Tibial artery (tissue), 4 donors: ENCODE results near the gene RIMS1.

Experiments
- DNase-seq, 2 donors: peaks; one replicate each; pipeline ENCODE4 v3.0.0-alpha.2; 2019
- H3K27ac ChIP-seq, 2 donors: fragments of 200-600 bp; sonication (generic) in 1 of 2; 1 replicate in 1 of 2; 2 replicates in 1 of 2; pipeline ENCODE4 v1.5.1; 2018 to 2019; ENCODE audit warnings: mild to moderate bottlenecking in 1 of 2
- H3K27me3 ChIP-seq, 2 donors: fragments of 200-600 bp; sonication (generic) in 1 of 2; one replicate each; pipeline versions ENCODE4 v1.5.1 to v1.6.0; 2016 to 2019
- H3K36me3 ChIP-seq, 3 donors: fragments of 200-600 bp; sonication (generic) in 2 of 3; one replicate each; pipeline ENCODE4 v1.5.1; 2016 to 2019; ENCODE audit warnings: mild to moderate bottlenecking in 2 of 3
- H3K4me1 ChIP-seq, 4 donors: fragments of 200-600 bp; sonication (generic) in 2 of 4; 1 replicate in 3 of 4; 2 replicates in 1 of 4; pipeline ENCODE4 v1.5.1; 2016 to 2019
- H3K4me3 ChIP-seq, 2 donors: fragments of 200-600 bp; sonication (generic) in 1 of 2; 1 replicate in 1 of 2; 2 replicates in 1 of 2; pipeline ENCODE4 v1.5.1; 2018 to 2019; ENCODE audit warnings: mild to moderate bottlenecking in 2 of 2
- H3K9me3 ChIP-seq, 3 donors: fragments of 200-600 bp; sonication (generic) in 1 of 3; one replicate each; pipeline ENCODE4 v1.5.1; 2016 to 2019
- intact Hi-C: fragments of 100-400 bp; cut with DNase I; formaldehyde crosslinking; loops from one replicate; pipeline ENCODE4 v1.15.0; 2023; ENCODE audit warnings: low total_unique reads
- TF ChIP-seq, protein P1 (sequence below), 2 experiments: fragments of 200-600 bp in 1 of 2; fragments of 450-650 bp in 1 of 2; IDR thresholded peaks; one replicate each; pipeline ENCODE4 v1.5.1; 2017 to 2019; ENCODE audit warnings: antibody characterized with exemption in 2 of 2, mild to moderate bottlenecking in 1 of 2, moderate library complexity in 1 of 2

The RIMS1 gene

DNA sequence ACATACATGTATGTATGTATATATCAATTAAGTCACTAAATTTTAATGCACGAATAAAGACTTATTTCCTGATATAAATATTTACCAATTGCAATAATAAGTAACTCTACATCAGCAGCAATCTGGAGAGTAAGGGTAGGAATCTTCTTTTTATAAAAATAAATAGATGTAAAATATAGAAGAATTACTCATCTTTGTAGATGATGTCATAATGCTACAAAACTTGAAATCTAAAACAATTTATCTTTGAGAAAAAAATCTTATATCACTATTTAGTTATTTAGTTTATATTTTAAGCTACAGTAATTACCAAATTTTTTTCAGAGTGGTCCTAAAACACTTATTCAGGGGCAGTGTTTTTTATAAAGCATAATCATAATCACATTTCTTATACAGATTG, 351.7 kb downstream of the RIMS1 start:
- DNase-seq: no peak
- Histone ChIP-seq H3K36me3 (no peaks in the 10 kb centered on the region), H3K4me1 (peaks cover 0 to 2% (median 0%) of the 10 kb centered on the region in 4 donors), H3K27me3 (no peaks in the 10 kb centered on the region), H3K4me3 (no peak overlapping the region), H3K9me3 (no peaks in the 10 kb centered on the region), H3K27ac (no peak overlapping the region)
- intact Hi-C loops: no loop called here
- TF ChIP-seq, protein P1, sequence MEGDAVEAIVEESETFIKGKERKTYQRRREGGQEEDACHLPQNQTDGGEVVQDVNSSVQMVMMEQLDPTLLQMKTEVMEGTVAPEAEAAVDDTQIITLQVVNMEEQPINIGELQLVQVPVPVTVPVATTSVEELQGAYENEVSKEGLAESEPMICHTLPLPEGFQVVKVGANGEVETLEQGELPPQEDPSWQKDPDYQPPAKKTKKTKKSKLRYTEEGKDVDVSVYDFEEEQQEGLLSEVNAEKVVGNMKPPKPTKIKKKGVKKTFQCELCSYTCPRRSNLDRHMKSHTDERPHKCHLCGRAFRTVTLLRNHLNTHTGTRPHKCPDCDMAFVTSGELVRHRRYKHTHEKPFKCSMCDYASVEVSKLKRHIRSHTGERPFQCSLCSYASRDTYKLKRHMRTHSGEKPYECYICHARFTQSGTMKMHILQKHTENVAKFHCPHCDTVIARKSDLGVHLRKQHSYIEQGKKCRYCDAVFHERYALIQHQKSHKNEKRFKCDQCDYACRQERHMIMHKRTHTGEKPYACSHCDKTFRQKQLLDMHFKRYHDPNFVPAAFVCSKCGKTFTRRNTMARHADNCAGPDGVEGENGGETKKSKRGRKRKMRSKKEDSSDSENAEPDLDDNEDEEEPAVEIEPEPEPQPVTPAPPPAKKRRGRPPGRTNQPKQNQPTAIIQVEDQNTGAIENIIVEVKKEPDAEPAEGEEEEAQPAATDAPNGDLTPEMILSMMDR (IDR thresholded peaks at IDR 0.05): no peak

DNA sequence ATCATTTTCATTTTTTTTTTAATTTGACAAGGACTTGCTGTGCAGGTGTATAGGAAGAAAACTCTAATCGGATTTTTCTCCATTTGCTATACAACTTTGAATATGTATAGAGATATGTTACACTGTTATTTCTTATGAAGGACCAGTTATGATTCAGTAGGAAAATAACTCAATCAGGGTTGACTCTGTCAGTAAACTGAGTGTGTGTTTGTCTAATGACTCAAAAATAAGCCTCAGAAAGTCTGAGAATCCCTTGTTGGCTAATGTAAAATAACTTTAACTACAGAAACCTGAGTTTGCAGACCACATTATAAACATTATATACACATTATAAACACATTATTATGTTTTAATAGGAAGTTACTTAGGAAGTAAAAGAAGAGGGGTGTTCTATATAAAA, 352.6 kb downstream of the RIMS1 start:
- no peak for DNase-seq
- TF ChIP-seq, protein P1 (IDR thresholded peaks at IDR 0.05): no peak
- Histone ChIP-seq H3K4me1 (peaks cover 0 to 8% (median 0%) of the 10 kb centered on the region in 4 donors), H3K27ac (no peak overlapping the region), H3K4me3 (no peak overlapping the region), H3K9me3 (no peaks in the 10 kb centered on the region), H3K27me3 (no peaks in the 10 kb centered on the region), H3K36me3 (no peaks in the 10 kb centered on the region)
- intact Hi-C loops: no loop called here

DNA sequence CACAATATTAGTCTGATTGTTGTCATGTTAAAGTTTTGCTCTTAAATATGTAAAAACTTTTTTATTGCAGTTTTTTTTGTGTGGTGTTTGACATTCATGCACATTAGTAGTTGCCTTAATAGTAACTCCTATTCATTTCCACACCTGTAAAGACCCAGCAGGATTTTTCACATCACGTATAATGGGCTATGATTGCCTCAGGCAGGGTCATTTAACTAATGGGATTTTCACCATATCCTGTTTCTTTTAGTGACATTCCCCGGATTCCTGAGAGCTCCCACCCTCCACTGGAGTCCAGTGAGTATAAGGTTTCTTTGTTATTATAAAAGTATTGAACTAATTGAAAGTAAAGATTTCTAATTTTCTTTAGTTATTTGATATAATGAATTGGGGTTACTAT, 359.2 kb downstream of the RIMS1 start:
- no peak overlapping the region for H3K4me3 ChIP-seq
- no peak overlapping the region for H3K27ac ChIP-seq
- H3K4me1 ChIP-seq: peaks cover 0 to 8% (median 0%) of the 10 kb centered on the region in 4 donors
- H3K36me3 ChIP-seq: no peaks in the 10 kb centered on the region
- no peaks in the 10 kb centered on the region for H3K27me3 ChIP-seq
- no peaks in the 10 kb centered on the region for H3K9me3 ChIP-seq
- no peak for DNase-seq
- intact Hi-C loops: no loop called here
- TF ChIP-seq, protein P1 (IDR thresholded peaks at IDR 0.05): no peak

DNA sequence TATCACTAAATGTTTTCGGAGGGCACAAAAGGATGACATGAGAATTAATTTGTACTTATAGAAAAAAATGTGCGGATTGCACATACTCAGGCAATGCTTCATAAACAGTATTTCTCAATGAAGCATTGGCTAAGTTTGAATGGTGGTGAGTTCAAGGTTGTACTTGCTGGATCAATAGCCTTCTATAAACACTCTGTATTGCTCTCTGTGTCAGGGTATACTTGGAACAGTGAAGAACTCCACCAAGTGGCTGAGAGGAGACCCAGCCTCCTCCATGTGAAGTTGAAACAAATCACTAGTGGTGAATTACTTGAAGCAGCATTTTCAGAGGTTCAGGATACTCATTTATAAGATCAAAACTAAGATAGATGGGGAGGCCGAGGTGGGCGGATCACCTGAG, 360.6 kb downstream of the RIMS1 start:
- Histone ChIP-seq H3K9me3 (no peaks in the 10 kb centered on the region), H3K4me3 (no peak overlapping the region), H3K36me3 (no peaks in the 10 kb centered on the region), H3K4me1 (peaks cover 0 to 8% (median 0%) of the 10 kb centered on the region in 4 donors), H3K27me3 (no peaks in the 10 kb centered on the region), H3K27ac (no peak overlapping the region)
- intact Hi-C loops: no loop called here
- DNase-seq: no peak
- TF ChIP-seq, protein P1 (IDR thresholded peaks at IDR 0.05): no peak

DNA sequence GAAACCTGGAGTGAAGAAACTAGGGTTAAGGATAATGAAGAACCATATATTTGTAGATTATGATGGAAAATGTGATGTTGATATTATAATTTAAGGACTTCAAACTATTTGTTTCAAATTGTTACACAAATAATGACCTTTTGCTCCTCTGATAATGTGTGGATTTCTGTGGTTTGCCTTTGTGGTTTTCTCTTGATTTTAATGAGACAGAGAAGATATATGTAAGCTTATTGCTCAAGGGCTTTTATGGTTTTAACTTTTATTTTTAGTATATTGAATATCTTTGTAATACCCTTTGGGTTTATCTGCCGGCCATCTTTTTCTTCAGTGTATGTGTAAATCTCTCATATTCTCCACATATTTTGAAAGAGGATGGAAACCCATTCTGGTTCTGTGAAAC, 362.3 kb downstream of the RIMS1 start:
- H3K27ac ChIP-seq: no peak overlapping the region
- H3K9me3 ChIP-seq: no peaks in the 10 kb centered on the region
- H3K4me1 ChIP-seq: no peaks in the 10 kb centered on the region
- H3K27me3 ChIP-seq: no peaks in the 10 kb centered on the region
- TF ChIP-seq, protein P1 (IDR thresholded peaks at IDR 0.05): no peak
- H3K36me3 ChIP-seq: no peaks in the 10 kb centered on the region
- intact Hi-C loops: no loop called here
- DNase-seq: no peak
- no peak overlapping the region for H3K4me3 ChIP-seq

DNA sequence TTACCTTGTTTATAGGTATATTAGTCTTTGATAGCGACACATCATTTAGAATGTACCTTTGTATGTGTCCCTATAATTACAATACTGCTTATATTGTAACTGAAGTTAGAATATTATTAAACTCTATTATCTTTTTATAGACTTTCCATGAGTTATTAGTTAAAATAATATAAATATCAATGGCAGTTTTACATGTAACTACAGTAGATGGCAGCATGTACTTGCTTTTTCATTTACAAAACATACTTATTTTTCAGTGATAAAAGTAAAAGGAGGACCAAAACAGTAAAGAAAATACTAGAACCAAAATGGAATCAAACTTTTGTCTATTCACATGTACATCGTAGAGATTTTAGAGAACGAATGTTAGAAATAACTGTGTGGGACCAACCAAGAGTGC, 364.3 kb downstream of the RIMS1 start:
- DNase-seq: no peak
- no peaks in the 10 kb centered on the region for H3K4me1 ChIP-seq
- TF ChIP-seq, protein P1 (IDR thresholded peaks at IDR 0.05): no peak
- no peaks in the 10 kb centered on the region for H3K36me3 ChIP-seq
- H3K9me3 ChIP-seq: no peaks in the 10 kb centered on the region
- H3K4me3 ChIP-seq: no peak overlapping the region
- H3K27me3 ChIP-seq: no peaks in the 10 kb centered on the region
- no peak overlapping the region for H3K27ac ChIP-seq
- intact Hi-C loops: no loop called here
